ENCODE data around the gene MT1A. TPM values are rescaled to one million over a fixed set of nuclear protein-coding genes. Genes with fewer than 3 reads are reported as not detected.

MT1A gene
- polyA plus RNA-seq, 1 experiment: not detected

DNA sequence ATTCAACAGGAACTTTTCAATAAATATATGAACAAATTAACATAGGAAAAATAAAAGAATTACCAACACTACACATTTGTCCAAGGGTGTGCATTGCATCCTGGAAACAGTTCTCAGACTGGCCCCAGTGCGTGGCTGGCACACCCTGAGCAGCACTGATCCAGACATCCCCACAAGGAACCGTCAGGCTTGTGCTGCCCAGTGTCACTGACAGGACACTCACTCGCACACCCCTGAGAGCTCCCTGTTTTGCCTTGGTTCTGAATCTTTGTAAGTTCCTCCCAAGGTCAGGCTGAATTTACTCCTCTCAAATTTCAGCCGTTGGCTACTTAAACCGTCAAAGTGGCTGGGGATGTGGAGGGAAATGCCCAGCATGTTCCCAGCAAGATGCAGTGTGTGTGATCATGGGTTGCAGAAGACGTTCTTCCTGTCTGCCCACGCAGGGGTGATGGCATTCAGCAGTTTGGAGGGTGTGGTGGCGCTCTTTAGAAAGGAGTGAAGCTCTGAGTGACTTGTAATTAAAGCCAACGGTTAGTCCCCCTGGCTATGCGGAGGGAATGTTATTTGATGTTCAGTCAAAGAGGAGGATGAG lies 28.4 kb upstream of the MT1A start:
- no peaks in the 10 kb centered on the region for H3K27me3 ChIP-seq (ENCODE audit: control insufficient read depth, insufficient read depth, low read length)
- peak; percentile 84 for DNase-seq (ENCODE audit: low read depth)
- no peaks in the 10 kb centered on the region for H3K36me3 ChIP-seq (ENCODE audit: control insufficient read depth, insufficient read depth, low read length)
- POLR2A ChIA-PET: interaction anchor here (0.6 kb wide), 1 partner anchor 15 kb away, joined by 3 read pairs; the partner anchor contains the start of gene MT1E
- CTCF ChIA-PET: interaction anchor here (0.6 to 1.9 kb wide), 5 partner anchors 9 to 91 kb away, joined by 3 to 9 read pairs (median 4); no protein-coding TSS in a partner anchor
- 0 out of 2 replicates have a peak, but pooled peaks have one; percentile 7 for TF ChIP-seq CTCF (IDR thresholded peaks at IDR 0.05; ENCODE audit: insufficient read depth, low read depth, low read length)
- H3K4me3 ChIP-seq (ENCODE audit: low read depth, low read length): peak overlapping the region; percentile 84

DNA sequence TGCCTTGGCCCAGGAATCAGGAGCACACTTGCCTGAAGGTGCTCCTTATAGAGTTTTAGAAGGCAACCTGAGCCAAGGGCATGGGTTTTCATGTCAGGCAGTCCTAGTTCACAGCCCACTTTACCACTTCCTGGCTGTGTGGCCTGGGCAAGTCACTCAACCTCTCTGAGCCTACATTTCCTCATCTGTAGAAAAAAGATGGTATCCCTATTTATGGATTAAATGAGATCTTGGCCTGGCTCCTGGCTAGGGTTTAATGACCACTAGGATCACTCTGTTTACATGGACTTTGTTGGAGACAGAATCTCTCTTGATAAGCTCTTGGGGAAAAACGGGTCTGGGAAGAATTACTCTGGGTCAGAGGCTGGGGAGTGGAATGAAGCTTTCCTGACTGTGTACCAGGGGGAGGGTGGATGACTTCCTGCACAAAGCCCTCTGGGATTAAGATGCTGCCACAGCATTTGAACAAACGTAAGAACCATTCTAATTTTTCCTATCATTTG lies 27.8 kb upstream of the MT1A start:
- TF ChIP-seq CTCF (IDR thresholded peaks at IDR 0.05; ENCODE audit: insufficient read depth, low read depth, low read length): no peak
- no peak for DNase-seq (ENCODE audit: low read depth)
- ChIA-PET CTCF (interaction anchor here (0.6 to 1.9 kb wide), 6 partner anchors 10 to 91 kb away, joined by 3 to 9 read pairs (median 4); partner anchors contain the start of gene MT1E), POLR2A (interaction anchor here (0.6 kb wide), 1 partner anchor 15 kb away, joined by 3 read pairs; the partner anchor contains the start of gene MT1E)
- Histone ChIP-seq H3K27me3 (ENCODE audit: control insufficient read depth, insufficient read depth, low read length) (no peaks in the 10 kb centered on the region), H3K36me3 (ENCODE audit: control insufficient read depth, insufficient read depth, low read length) (no peaks in the 10 kb centered on the region), H3K4me3 (ENCODE audit: low read depth, low read length) (peak overlapping the region; percentile 84; the same call in 1 of the 2 replicates)

DNA sequence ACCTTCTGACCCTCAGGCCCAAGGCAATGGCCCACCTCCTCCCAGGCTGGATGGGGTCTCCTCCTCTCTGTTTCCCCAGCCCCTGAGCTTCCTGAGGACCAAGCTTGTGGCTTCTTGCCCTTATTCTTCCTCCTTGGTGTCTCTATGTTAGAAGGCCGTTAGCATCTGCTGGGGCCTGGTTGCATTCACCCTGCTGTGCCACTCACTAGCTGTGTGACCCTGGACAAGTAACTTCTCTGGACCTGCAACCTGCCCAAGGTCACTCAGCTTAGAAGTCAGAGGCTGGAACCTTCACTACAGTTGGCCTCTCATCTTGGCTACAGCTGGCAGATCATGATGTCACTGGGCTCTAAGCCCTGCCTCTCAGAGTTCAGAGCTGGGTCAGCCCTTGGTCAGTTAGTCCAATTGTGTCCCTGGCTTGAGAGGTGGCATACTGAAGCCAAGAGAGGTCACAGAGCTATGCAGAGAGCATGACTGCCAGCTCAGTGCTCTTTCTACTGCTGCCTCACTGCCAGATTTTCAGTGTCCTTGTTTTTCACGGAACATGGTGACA lies 27.1 kb upstream of the MT1A start:
- ChIA-PET CTCF (interaction anchor here (0.6 to 1.5 kb wide), 4 partner anchors 11 to 65 kb away, joined by 3 to 5 read pairs (median 4); partner anchors contain the start of gene MT1E), POLR2A (interaction anchor here (1.4 kb wide), 1 partner anchor 14 kb away, joined by 3 read pairs; the partner anchor contains the start of gene MT1E)
- no peak overlapping the region for H3K4me3 ChIP-seq (ENCODE audit: low read depth, low read length)
- no peak for TF ChIP-seq CTCF (IDR thresholded peaks at IDR 0.05; ENCODE audit: insufficient read depth, low read depth, low read length)
- H3K27me3 ChIP-seq (ENCODE audit: control insufficient read depth, insufficient read depth, low read length): no peaks in the 10 kb centered on the region
- no peak for DNase-seq (ENCODE audit: low read depth)
- H3K36me3 ChIP-seq (ENCODE audit: control insufficient read depth, insufficient read depth, low read length): no peaks in the 10 kb centered on the region

- TF ChIP-seq CTCF (IDR thresholded peaks at IDR 0.05; ENCODE audit: insufficient read depth, low read depth, low read length): no peak
- Histone ChIP-seq H3K4me3 (ENCODE audit: low read depth, low read length) (no peak overlapping the region), H3K27me3 (ENCODE audit: control insufficient read depth, insufficient read depth, low read length) (no peaks in the 10 kb centered on the region), H3K36me3 (ENCODE audit: control insufficient read depth, insufficient read depth, low read length) (no peaks in the 10 kb centered on the region)
- DNase-seq (ENCODE audit: low read depth): no peak
- CTCF ChIA-PET: interaction anchor here (0.6 to 1.5 kb wide), 3 partner anchors 10 to 88 kb away, joined by 3 to 7 read pairs (median 3); no protein-coding TSS in a partner anchor
- POLR2A ChIA-PET: no interaction called here
These were observed 24.8 kb upstream of the MT1A start for GRCh38 chr16:56613706-56614105.

DNA sequence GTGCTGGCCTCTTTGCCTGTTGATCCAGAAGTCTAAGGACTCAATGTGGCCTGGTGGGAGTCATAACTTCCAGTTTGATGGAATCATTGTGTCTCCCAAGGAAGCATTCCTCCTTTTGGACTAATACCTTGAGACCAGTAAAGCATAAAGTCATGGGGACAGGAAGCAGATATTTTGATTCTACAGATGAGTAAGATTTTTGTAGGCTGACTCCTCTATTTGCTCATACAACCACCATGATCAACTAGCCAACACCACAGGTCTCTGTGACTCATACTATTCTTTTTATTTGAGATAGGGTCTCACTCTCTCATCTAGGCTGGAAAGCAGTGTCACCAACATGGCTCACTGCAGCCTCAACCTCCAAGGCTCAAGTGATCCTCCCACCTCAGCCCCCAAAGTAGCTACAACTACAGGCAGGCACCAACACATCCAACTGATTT lies 23.9 kb upstream of the MT1A start:
- Histone ChIP-seq H3K36me3 (ENCODE audit: control insufficient read depth, insufficient read depth, low read length) (no peaks in the 10 kb centered on the region), H3K4me3 (ENCODE audit: low read depth, low read length) (no peak overlapping the region), H3K27me3 (ENCODE audit: control insufficient read depth, insufficient read depth, low read length) (no peaks in the 10 kb centered on the region)
- POLR2A ChIA-PET: no interaction called here
- DNase-seq (ENCODE audit: low read depth): no peak
- no peak for TF ChIP-seq CTCF (IDR thresholded peaks at IDR 0.05; ENCODE audit: insufficient read depth, low read depth, low read length)
- CTCF ChIA-PET: interaction anchor here (0.6 kb wide), 1 partner anchor 60 kb away, joined by 4 read pairs; no protein-coding TSS in a partner anchor
